ENCODE measurements around the gene PUM2.

Gene PUM2

DNA sequence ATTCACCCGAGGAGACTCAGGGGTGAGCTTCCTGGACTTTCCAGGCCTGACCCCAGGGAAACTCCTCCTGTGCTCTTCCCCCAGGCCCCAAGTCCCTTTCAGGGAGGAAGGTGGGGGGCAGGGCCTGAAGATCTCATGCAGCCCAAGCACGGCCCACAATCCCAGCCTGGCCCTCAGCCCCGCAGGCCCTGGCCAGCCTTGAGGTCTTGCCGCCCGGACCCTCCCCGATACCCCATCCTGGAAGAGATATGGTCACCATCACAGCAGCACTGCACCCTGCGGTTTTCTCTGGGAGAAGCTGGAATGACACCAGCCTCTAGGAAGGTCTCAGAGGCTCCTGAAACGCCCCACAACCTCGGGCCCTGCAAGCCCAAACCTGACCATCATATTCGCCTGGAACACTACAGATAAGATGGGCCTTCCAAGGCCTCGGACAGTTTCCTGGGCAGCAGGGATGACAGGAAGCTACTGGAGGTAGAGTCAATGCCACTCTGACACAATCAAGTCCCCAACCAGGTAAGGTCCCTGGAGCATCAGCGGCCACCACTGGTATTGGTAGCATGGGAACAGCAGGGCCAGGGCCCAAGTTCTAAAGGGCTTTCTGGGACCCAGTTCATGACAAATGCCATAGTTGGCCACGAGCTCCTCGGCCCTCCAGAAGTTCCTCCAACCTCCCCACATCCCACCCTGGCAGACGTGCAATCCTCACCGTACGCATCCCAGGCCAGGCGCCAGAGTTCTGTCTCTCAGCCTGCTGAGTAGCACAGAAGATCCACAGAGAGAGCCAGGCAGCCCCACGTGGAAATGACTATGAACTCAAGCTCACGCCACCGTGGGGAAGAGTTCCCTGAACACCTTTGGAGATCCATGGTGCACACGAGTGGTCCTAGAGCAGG lies 134.3 kb downstream of the PUM2 start:
- FAIRE-seq (no peak), DNase-seq (ENCODE audit: insufficient read length, low spot score) (no peak)
- TF ChIP-seq POU2F2 (IDR thresholded peaks at IDR 0.05; ENCODE audit: low read depth, low read length): no peak
- no peak for TF ChIP-seq TAF1 (IDR thresholded peaks at IDR 0.05; ENCODE audit: low read depth, low read length)
- no peak for TF ChIP-seq POLR2AphosphoS5 (IDR thresholded peaks at IDR 0.05; ENCODE audit: low read depth, low read length)
- no peak for TF ChIP-seq PAX5 (IDR thresholded peaks at IDR 0.05; ENCODE audit: insufficient read depth, low read length, severe bottlenecking)
- TF ChIP-seq POLR2A (IDR thresholded peaks at IDR 0.05; ENCODE audit: low read depth, low read length): no peak
- TF ChIP-seq SPI1 (IDR thresholded peaks at IDR 0.05; ENCODE audit: low read depth, low read length): no peak

- FAIRE-seq: no peak
- DNase-seq (ENCODE audit: insufficient read length, low spot score): no peak
- no peak for TF ChIP-seq POLR2AphosphoS5 (IDR thresholded peaks at IDR 0.05; ENCODE audit: low read depth, low read length)
- TF ChIP-seq SPI1 (IDR thresholded peaks at IDR 0.05; ENCODE audit: low read depth, low read length): no peak
- TF ChIP-seq POU2F2 (IDR thresholded peaks at IDR 0.05; ENCODE audit: low read depth, low read length): no peak
- TF ChIP-seq POLR2A (IDR thresholded peaks at IDR 0.05; ENCODE audit: low read depth, low read length): no peak
- no peak for TF ChIP-seq TAF1 (IDR thresholded peaks at IDR 0.05; ENCODE audit: low read depth, low read length)
- TF ChIP-seq PAX5 (IDR thresholded peaks at IDR 0.05; ENCODE audit: insufficient read depth, low read length, severe bottlenecking): no peak
Observed at GRCh38 chr2:20215183-20216040, 135.2 kb downstream of the PUM2 start.

GRCh38 chr2:20214566-20215182 lies 136.0 kb downstream of the PUM2 start:
- no peak for TF ChIP-seq POLR2A (IDR thresholded peaks at IDR 0.05; ENCODE audit: low read depth, low read length)
- no peak for TF ChIP-seq TAF1 (IDR thresholded peaks at IDR 0.05; ENCODE audit: low read depth, low read length)
- TF ChIP-seq SPI1 (IDR thresholded peaks at IDR 0.05; ENCODE audit: low read depth, low read length): no peak
- no peak for TF ChIP-seq POLR2AphosphoS5 (IDR thresholded peaks at IDR 0.05; ENCODE audit: low read depth, low read length)
- no peak for TF ChIP-seq PAX5 (IDR thresholded peaks at IDR 0.05; ENCODE audit: insufficient read depth, low read length, severe bottlenecking)
- no peak for TF ChIP-seq POU2F2 (IDR thresholded peaks at IDR 0.05; ENCODE audit: low read depth, low read length)
- no peak for DNase-seq (ENCODE audit: insufficient read length, low spot score)
- FAIRE-seq: peak; percentile 23

DNA sequence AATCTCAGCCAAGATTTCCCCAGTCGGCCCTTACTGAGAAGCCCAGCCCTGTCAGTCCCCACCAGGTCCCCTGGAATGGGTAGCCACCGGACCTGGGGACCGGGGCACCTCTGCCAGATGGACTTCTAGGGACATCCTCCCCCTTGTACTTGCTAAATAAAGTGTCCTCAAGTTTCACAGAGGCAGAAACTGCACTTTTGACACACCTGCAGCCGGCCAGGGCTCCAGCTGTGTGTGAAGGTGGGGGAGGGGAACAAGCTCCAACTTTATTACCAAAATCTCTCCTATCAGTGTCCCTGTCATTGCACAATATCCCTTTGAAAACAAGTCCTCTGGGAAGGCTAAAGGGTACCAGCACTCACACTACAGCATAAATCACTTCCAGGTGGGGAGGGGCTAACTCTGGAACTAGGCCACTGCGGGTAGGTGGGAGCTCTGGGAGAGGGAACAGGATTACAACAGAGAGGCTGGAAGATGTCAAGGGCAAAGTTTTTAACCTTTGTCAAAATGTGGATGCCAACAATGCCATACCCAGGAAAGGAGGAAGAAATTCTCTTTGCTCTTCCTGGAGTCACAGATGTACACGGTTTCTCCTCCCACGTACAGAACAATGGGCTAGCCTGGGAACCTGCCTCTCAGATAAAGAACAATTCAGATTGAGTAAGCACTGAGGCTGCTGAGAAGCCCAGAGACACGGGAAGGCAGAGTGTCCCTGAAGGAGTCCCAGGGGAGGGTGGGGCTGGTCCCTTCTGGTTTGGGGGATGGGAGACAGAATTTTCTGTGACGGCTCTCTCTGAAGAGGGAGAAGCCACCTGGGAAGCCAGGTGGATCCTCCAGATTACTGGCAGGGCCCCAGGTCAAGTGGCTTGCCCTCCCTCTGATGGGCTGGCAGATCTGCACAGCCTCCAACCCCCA lies 136.7 kb downstream of the PUM2 start:
- DNase-seq (ENCODE audit: insufficient read length, low spot score) (no peak), FAIRE-seq (peak; percentile 76)
- no peak for TF ChIP-seq PAX5 (IDR thresholded peaks at IDR 0.05; ENCODE audit: insufficient read depth, low read length, severe bottlenecking)
- TF ChIP-seq TAF1 (IDR thresholded peaks at IDR 0.05; ENCODE audit: low read depth, low read length): no peak
- TF ChIP-seq POLR2AphosphoS5 (IDR thresholded peaks at IDR 0.05; ENCODE audit: low read depth, low read length): no peak
- no peak for TF ChIP-seq SPI1 (IDR thresholded peaks at IDR 0.05; ENCODE audit: low read depth, low read length)
- no peak for TF ChIP-seq POLR2A (IDR thresholded peaks at IDR 0.05; ENCODE audit: low read depth, low read length)
- TF ChIP-seq POU2F2 (IDR thresholded peaks at IDR 0.05; ENCODE audit: low read depth, low read length): no peak

GRCh38 chr2:20212871-20213503 lies 137.7 kb downstream of the PUM2 start:
- no peak for DNase-seq (ENCODE audit: insufficient read length, low spot score)
- no peak for FAIRE-seq

GRCh38 chr2:20212459-20212870 lies 138.2 kb downstream of the PUM2 start:
- FAIRE-seq (peak; percentile 23), DNase-seq (ENCODE audit: insufficient read length, low spot score) (no peak)
- TF ChIP-seq TAF1 (IDR thresholded peaks at IDR 0.05; ENCODE audit: low read depth, low read length) (no peak), POLR2A (IDR thresholded peaks at IDR 0.05; ENCODE audit: low read depth, low read length) (peak; percentile 34; the same call in 1 of the 2 replicates)

More at GRCh38 chr2:20212871-20213503, 137.7 kb downstream of the PUM2 start:
- TF ChIP-seq TAF1 (IDR thresholded peaks at IDR 0.05; ENCODE audit: low read depth, low read length) (no peak), POU2F2 (IDR thresholded peaks at IDR 0.05; ENCODE audit: low read depth, low read length) (no peak), POLR2AphosphoS5 (IDR thresholded peaks at IDR 0.05; ENCODE audit: low read depth, low read length) (no peak), POLR2A (IDR thresholded peaks at IDR 0.05; ENCODE audit: low read depth, low read length) (no peak), SPI1 (IDR thresholded peaks at IDR 0.05; ENCODE audit: low read depth, low read length) (no peak)

- TF ChIP-seq POU2F2 (IDR thresholded peaks at IDR 0.05; ENCODE audit: low read depth, low read length): no peak
- no peak for TF ChIP-seq TAF1 (IDR thresholded peaks at IDR 0.05; ENCODE audit: low read depth, low read length)
- TF ChIP-seq SPI1 (IDR thresholded peaks at IDR 0.05; ENCODE audit: low read depth, low read length): no peak
- no peak for TF ChIP-seq POLR2A (IDR thresholded peaks at IDR 0.05; ENCODE audit: low read depth, low read length)
- no peak for TF ChIP-seq POLR2AphosphoS5 (IDR thresholded peaks at IDR 0.05; ENCODE audit: low read depth, low read length)
- TF ChIP-seq PAX5 (IDR thresholded peaks at IDR 0.05; ENCODE audit: insufficient read depth, low read length, severe bottlenecking): no peak
- no peak for DNase-seq (ENCODE audit: insufficient read length, low spot score)
- FAIRE-seq: no peak
Observed at GRCh38 chr2:20211860-20212458, 138.7 kb downstream of the PUM2 start.

DNA sequence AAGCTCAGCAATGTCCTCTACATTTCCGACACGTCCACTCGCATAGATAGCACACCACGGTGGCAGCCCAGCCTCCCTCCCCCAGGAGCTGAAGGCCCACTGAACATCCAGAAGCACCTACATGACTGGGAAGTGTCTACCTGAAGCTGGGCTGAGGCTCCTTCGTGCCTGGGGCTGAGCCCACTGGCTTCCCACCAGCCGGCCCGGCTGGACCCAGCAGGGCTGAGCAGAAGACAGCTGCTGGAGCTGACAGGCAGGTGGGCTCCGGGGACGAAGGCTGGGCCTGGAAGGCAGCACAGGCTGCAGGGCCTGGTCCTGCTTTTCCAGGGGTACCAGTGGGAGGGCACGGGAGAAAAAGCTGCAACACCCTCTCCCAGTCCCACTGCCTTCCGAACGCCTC lies 139.2 kb downstream of the PUM2 start:
- DNase-seq (ENCODE audit: insufficient read length, low spot score): no peak
- FAIRE-seq: no peak
- no peak for TF ChIP-seq SPI1 (IDR thresholded peaks at IDR 0.05; ENCODE audit: low read depth, low read length)
- no peak for TF ChIP-seq PAX5 (IDR thresholded peaks at IDR 0.05; ENCODE audit: insufficient read depth, low read length, severe bottlenecking)
- no peak for TF ChIP-seq POU2F2 (IDR thresholded peaks at IDR 0.05; ENCODE audit: low read depth, low read length)
- no peak for TF ChIP-seq POLR2A (IDR thresholded peaks at IDR 0.05; ENCODE audit: low read depth, low read length)
- TF ChIP-seq POLR2AphosphoS5 (IDR thresholded peaks at IDR 0.05; ENCODE audit: low read depth, low read length): no peak
- no peak for TF ChIP-seq TAF1 (IDR thresholded peaks at IDR 0.05; ENCODE audit: low read depth, low read length)
